CD14-positive monocyte (primary cell): ENCODE measurements around the gene NBEA. TPM values are rescaled to one million over a fixed set of nuclear protein-coding genes. Genes with fewer than 3 reads are reported as not detected.

Experiments used
- DNase-seq, 3 donors: peaks; one replicate each; pipeline ENCODE4 v3.0.0-alpha.2; 2011 to 2022
- H2AFZ ChIP-seq: 2 replicates; pipeline ENCODE4 v1.6.0; 2012; ENCODE audit warnings: mild to moderate bottlenecking, low read depth, low read length, inconsistent platforms; ENCODE audit not compliant: insufficient read depth, poor library complexity, severe bottlenecking
- H3K27ac ChIP-seq, 2 donors: 1 replicate in 1 of 2; 2 replicates in 1 of 2; pipeline ENCODE4 v1.5.1; 2012 to 2013; ENCODE audit warnings: low read length in 2 of 2, control low read depth in 1 of 2, inconsistent platforms in 1 of 2, low read depth in 1 of 2, mild to moderate bottlenecking in 1 of 2
- H3K27me3 ChIP-seq, 2 donors: one replicate each; pipeline versions ENCODE4 v1.6.0 to v1.6.1; 2011 to 2013; ENCODE audit warnings: low read length in 2 of 2; ENCODE audit not compliant: control insufficient read depth in 2 of 2, insufficient read depth in 2 of 2
- H3K36me3 ChIP-seq, 2 donors: replicated peaks in 1 of 2; 1 replicate in 1 of 2; 2 replicates in 1 of 2; pipeline versions ENCODE4 v1.5.1 to v1.6.1; 2012 to 2013; ENCODE audit warnings: low read length in 2 of 2, control low read depth in 1 of 2, inconsistent platforms in 1 of 2, mild to moderate bottlenecking in 1 of 2; ENCODE audit not compliant: insufficient read depth in 2 of 2, control insufficient read depth in 1 of 2
- H3K4me1 ChIP-seq, 2 donors: 1 replicate in 1 of 2; 2 replicates in 1 of 2; pipeline versions ENCODE4 v1.5.1 to v1.6.1; 2012 to 2013; ENCODE audit warnings: low read length in 2 of 2, control low read depth in 1 of 2, inconsistent platforms in 1 of 2, mild to moderate bottlenecking in 1 of 2, moderate library complexity in 1 of 2; ENCODE audit not compliant: insufficient read depth in 2 of 2, control insufficient read depth in 1 of 2
- H3K4me2 ChIP-seq: replicated peaks from 2 replicates; pipeline ENCODE3; 2012; ENCODE audit warnings: low read length, moderate library complexity, mild to moderate bottlenecking; ENCODE audit not compliant: poor library complexity, severe bottlenecking; ENCODE audit errors: extremely low read depth
- H3K4me3 ChIP-seq, 3 experiments: fragments of 200-600 bp in 1 of 3; sonication (generic) in 1 of 3; replicated peaks in 1 of 3; 1 replicate in 2 of 3; 2 replicates in 1 of 3; pipeline ENCODE4 v1.5.1; 2011 to 2013; ENCODE audit warnings: low read length in 3 of 3, mild to moderate bottlenecking in 3 of 3, control low read depth in 2 of 3, low read depth in 2 of 3, inconsistent platforms in 1 of 3, moderate library complexity in 1 of 3
- H3K79me2 ChIP-seq: 2 replicates; pipeline ENCODE4 v1.6.0; 2012; ENCODE audit warnings: mild to moderate bottlenecking, control low read depth, inconsistent platforms, low read length, moderate library complexity; ENCODE audit not compliant: insufficient read depth
- H3K9ac ChIP-seq: 2 replicates; pipeline ENCODE4 v1.6.0; 2017; ENCODE audit warnings: low read length, mild to moderate bottlenecking; ENCODE audit not compliant: insufficient read depth, poor library complexity, severe bottlenecking
- H3K9me3 ChIP-seq, 2 donors: replicated peaks in 1 of 2; 1 replicate in 1 of 2; 2 replicates in 1 of 2; pipeline versions ENCODE4 v1.5.1 to v1.6.1; 2012 to 2013; ENCODE audit warnings: low read length in 2 of 2, control low read depth in 1 of 2; ENCODE audit not compliant: control insufficient read depth in 1 of 2, insufficient read depth in 1 of 2
- H4K20me1 ChIP-seq: 2 replicates; pipeline ENCODE4 v1.6.0; 2012; ENCODE audit warnings: mild to moderate bottlenecking, low read length, control low read depth, moderate library complexity; ENCODE audit not compliant: insufficient read depth
- H3K27ac Mint-ChIP-seq, 7 donors: one replicate each; pipeline ENCODE4 v1.8.0; 2020; ENCODE audit warnings: mild to moderate bottlenecking in 7 of 7, mixed read lengths in 7 of 7, moderate library complexity in 6 of 7, inconsistent platforms in 2 of 7
- H3K27me3 Mint-ChIP-seq, 3 donors: one replicate each; pipeline ENCODE4 v1.8.0; 2021 to 2022; ENCODE audit warnings: low read depth in 3 of 3, mild to moderate bottlenecking in 3 of 3, mixed read lengths in 3 of 3, moderate library complexity in 3 of 3, inconsistent platforms in 1 of 3
- H3K36me3 Mint-ChIP-seq, 2 donors: one replicate each; pipeline ENCODE4 v1.8.0; 2020; ENCODE audit warnings: mixed read lengths in 2 of 2, inconsistent platforms in 1 of 2, mild to moderate bottlenecking in 1 of 2
- H3K4me1 Mint-ChIP-seq: one replicate; pipeline ENCODE4 v1.8.0; 2020; ENCODE audit warnings: mild to moderate bottlenecking, mixed read lengths
- H3K4me3 Mint-ChIP-seq, 2 donors: one replicate each; pipeline ENCODE4 v1.8.0; 2020; ENCODE audit warnings: mild to moderate bottlenecking in 2 of 2, mixed read lengths in 2 of 2, moderate library complexity in 1 of 2
- H3K9me3 Mint-ChIP-seq, 7 donors: one replicate each; pipeline ENCODE4 v1.8.0; 2020 to 2022; ENCODE audit warnings: mixed read lengths in 7 of 7, mild to moderate bottlenecking in 6 of 7, moderate library complexity in 6 of 7, inconsistent platforms in 2 of 7
- WGBS: methylation state at CpG from one replicate; pipeline ENCODE4 v1.1.5; 2013; ENCODE audit warnings: missing lambda C conversion rate; ENCODE audit not compliant: insufficient coverage; 5-methylcytosine and 5-hydroxymethylcytosine counted together
- intact Hi-C, 2 donors: fragments of 100-400 bp; cut with micrococcal nuclease; formaldehyde crosslinking; loops; one replicate each; pipeline versions ENCODE4 v1.15.0 to v1.15.1; 2023
- polyA plus RNA-seq, 3 donors: library from polyadenylated mRNA; depleted of rRNA in 1 of 3; unstranded in 2 of 3; stranded (reverse) in 1 of 3; fragments of 300-500 nt in 2 of 3; fragments of >200 nt in 1 of 3; fragmentation: Illumina TruSeq in 2 of 3; gene quantifications; 1 replicate in 2 of 3; 2 replicates in 1 of 3; pipeline ENCODE4 v1.2.3, GENCODE V29; 2012 to 2021
- TF ChIP-seq, protein P1 (sequence below): fragments of 200-600 bp; IDR thresholded peaks from one replicate; pipeline ENCODE4 v1.8.0; 2022; ENCODE audit warnings: antibody characterized with exemption, mild to moderate bottlenecking

NBEA gene
- polyA plus RNA-seq, 3 donors: 0.03 to 0.23 (median 0.08) TPM

- no peak for DNase-seq
- Mint-ChIP-seq H3K9me3 (peaks cover 0 to 6% (median 4%) of the 10 kb centered on the region in 7 donors), H3K4me3 (no peak overlapping the region), H3K36me3 (no peaks in the 10 kb centered on the region), H3K27ac (no peak overlapping the region), H3K4me1 (no peaks in the 10 kb centered on the region), H3K27me3 (no peaks in the 10 kb centered on the region)
- H2AFZ ChIP-seq: no peak overlapping the region
- H3K79me2 ChIP-seq: no peaks in the 10 kb centered on the region
- no CpG with 5 or more reads among the region's 2 CpGs for WGBS
- no peaks in the 10 kb centered on the region for H3K9me3 ChIP-seq
- H3K4me2 ChIP-seq: no peak overlapping the region
- H3K9ac ChIP-seq: no peak overlapping the region
- H3K36me3 ChIP-seq: no peaks in the 10 kb centered on the region
- intact Hi-C loops: no loop called here
- no peak overlapping the region for H3K27ac ChIP-seq
- H3K27me3 ChIP-seq: no peaks in the 10 kb centered on the region
- TF ChIP-seq, protein P1, sequence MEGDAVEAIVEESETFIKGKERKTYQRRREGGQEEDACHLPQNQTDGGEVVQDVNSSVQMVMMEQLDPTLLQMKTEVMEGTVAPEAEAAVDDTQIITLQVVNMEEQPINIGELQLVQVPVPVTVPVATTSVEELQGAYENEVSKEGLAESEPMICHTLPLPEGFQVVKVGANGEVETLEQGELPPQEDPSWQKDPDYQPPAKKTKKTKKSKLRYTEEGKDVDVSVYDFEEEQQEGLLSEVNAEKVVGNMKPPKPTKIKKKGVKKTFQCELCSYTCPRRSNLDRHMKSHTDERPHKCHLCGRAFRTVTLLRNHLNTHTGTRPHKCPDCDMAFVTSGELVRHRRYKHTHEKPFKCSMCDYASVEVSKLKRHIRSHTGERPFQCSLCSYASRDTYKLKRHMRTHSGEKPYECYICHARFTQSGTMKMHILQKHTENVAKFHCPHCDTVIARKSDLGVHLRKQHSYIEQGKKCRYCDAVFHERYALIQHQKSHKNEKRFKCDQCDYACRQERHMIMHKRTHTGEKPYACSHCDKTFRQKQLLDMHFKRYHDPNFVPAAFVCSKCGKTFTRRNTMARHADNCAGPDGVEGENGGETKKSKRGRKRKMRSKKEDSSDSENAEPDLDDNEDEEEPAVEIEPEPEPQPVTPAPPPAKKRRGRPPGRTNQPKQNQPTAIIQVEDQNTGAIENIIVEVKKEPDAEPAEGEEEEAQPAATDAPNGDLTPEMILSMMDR: no peak
- H3K4me3 ChIP-seq: no peak overlapping the region
- no peaks in the 10 kb centered on the region for H4K20me1 ChIP-seq
- no peaks in the 10 kb centered on the region for H3K4me1 ChIP-seq
These were observed 469.1 kb downstream of the NBEA start for GRCh38 chr13:35411059-35411744.

DNA sequence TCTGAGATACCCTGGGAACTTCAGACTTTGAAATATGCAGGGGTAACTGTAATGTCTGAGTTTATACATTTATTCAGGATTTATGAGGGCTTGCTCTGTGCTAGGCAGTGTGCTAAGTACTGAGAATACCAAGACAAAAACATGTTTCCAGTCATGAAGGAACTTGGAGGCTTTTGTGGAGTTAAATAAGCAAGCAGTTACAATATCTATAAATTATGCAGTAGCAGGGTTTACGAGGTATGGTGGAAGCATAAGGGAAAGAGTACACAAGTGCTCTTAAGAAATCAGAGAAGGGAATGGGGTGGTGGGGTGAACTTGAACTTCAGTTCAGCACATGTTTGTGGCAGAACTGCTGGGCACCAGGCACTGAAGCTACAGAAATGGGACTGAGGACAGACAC, 506.4 kb downstream of the NBEA start:
- no peaks in the 10 kb centered on the region for H3K4me1 ChIP-seq
- no peaks in the 10 kb centered on the region for H3K79me2 ChIP-seq
- H3K9me3 ChIP-seq: no peaks in the 10 kb centered on the region
- H3K27ac ChIP-seq: no peak overlapping the region
- intact Hi-C loops: no loop called here
- H2AFZ ChIP-seq: no peak overlapping the region
- Mint-ChIP-seq H3K27me3 (no peaks in the 10 kb centered on the region), H3K4me3 (no peak overlapping the region), H3K4me1 (no peaks in the 10 kb centered on the region), H3K36me3 (no peaks in the 10 kb centered on the region), H3K9me3 (peaks cover 0 to 8% (median 2%) of the 10 kb centered on the region in 7 donors), H3K27ac (no peak overlapping the region)
- no peak overlapping the region for H3K4me2 ChIP-seq
- no peak for DNase-seq
- no peaks in the 10 kb centered on the region for H4K20me1 ChIP-seq
- no peaks in the 10 kb centered on the region for H3K27me3 ChIP-seq
- TF ChIP-seq, protein P1: no peak
- no peak overlapping the region for H3K4me3 ChIP-seq
- H3K9ac ChIP-seq: no peak overlapping the region
- 88% methylated on average over 1 of the region's 1 CpG for WGBS
- H3K36me3 ChIP-seq: no peaks in the 10 kb centered on the region
